ENCODE measurements around the gene SLC25A20.

DNA sequence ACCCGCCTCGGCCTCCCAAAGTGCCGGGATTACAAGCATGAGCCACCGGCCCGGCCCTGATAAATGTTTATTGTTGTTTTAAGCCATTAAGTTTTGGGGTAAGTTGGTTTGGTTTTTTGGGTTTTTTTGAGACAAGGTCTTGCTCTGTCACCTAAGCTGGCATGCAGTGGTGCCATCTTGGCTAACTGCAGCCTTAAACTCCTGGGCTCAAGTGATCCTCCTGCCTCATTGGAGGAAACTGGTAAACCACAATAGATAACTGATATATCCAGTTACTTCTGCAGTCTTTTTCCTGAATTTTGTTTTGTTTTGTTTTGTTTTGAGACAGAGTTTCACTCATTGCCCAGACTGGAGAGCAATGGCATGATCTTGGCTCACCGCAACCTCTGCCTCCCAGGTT, 4.2 kb downstream of the SLC25A20 start:
- TF ChIP-seq POLR2A (IDR thresholded peaks at IDR 0.05): no peak
- TF ChIP-seq, protein P1, sequence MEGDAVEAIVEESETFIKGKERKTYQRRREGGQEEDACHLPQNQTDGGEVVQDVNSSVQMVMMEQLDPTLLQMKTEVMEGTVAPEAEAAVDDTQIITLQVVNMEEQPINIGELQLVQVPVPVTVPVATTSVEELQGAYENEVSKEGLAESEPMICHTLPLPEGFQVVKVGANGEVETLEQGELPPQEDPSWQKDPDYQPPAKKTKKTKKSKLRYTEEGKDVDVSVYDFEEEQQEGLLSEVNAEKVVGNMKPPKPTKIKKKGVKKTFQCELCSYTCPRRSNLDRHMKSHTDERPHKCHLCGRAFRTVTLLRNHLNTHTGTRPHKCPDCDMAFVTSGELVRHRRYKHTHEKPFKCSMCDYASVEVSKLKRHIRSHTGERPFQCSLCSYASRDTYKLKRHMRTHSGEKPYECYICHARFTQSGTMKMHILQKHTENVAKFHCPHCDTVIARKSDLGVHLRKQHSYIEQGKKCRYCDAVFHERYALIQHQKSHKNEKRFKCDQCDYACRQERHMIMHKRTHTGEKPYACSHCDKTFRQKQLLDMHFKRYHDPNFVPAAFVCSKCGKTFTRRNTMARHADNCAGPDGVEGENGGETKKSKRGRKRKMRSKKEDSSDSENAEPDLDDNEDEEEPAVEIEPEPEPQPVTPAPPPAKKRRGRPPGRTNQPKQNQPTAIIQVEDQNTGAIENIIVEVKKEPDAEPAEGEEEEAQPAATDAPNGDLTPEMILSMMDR (IDR thresholded peaks at IDR 0.05): no peak
